ENCODE data around the gene B4GAT1. TPM values are rescaled to one million over a fixed set of nuclear protein-coding genes. Genes with fewer than 3 reads are reported as not detected.
"Not testable (repeated sequence)": the region's sequence is repeated elsewhere in the genome, so short reads cannot be mapped to it uniquely, and the experiment has no call there.

B4GAT1 gene
- total RNA-seq, 6 donors from 2014 or later, result 15.7 to 48.9 (median 27.4) TPM

DNA sequence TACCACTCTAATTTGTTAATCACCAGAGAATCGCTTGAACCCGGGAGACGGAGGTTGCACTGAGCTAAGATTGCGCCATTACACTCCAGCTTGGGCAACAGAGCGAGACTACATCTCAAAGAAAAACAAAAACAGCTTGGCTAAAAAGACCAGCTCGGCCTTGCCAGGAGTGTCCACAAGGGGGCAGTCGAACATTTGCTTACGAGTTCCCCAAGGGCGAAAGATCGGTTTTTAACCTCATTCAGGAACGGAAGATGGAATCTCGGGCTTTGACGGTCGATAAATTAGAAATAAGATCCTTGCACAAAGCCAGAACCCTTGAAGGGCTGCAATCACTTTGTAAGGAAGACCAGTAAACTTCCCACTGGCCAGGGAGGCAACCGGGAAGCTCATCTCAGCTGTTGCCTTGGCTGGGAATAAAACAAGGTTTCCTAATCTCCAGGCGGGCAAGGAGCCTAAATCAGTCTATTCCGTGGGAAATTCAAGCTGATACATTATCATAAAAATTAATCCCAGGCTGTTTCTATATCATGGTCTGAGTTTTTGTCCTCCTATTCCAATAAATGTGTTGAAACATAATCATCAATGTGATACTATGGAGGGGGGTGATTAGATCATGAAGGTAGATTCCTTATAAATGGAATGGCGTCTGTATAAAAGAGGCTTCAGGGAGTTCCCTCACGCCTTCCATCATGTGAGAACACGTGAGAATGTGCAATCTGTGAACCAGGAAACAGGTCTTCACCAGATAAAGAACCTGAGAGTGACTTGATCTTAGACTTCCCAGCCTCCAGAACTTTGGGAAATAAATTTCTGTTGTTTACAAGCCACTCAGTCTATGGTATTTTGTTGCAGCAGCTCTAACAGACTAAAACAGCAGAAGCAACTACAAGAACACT lies 39.0 kb upstream of the B4GAT1 start:
- TF ChIP-seq, protein P1, sequence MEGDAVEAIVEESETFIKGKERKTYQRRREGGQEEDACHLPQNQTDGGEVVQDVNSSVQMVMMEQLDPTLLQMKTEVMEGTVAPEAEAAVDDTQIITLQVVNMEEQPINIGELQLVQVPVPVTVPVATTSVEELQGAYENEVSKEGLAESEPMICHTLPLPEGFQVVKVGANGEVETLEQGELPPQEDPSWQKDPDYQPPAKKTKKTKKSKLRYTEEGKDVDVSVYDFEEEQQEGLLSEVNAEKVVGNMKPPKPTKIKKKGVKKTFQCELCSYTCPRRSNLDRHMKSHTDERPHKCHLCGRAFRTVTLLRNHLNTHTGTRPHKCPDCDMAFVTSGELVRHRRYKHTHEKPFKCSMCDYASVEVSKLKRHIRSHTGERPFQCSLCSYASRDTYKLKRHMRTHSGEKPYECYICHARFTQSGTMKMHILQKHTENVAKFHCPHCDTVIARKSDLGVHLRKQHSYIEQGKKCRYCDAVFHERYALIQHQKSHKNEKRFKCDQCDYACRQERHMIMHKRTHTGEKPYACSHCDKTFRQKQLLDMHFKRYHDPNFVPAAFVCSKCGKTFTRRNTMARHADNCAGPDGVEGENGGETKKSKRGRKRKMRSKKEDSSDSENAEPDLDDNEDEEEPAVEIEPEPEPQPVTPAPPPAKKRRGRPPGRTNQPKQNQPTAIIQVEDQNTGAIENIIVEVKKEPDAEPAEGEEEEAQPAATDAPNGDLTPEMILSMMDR (IDR thresholded peaks at IDR 0.05), result peak; percentile 78 to 88 (median 80)
- TF ChIP-seq POLR2AphosphoS5 (IDR thresholded peaks at IDR 0.05), result no peak
- ATAC-seq (ENCODE audit: low FRiP score in 2 of 2) (peak; percentile 84 to 87), DNase-seq (peak in 1 of 2 donors; percentile 86)
- 6 to 8% methylated on average over 20 of the region's 20 CpGs for WGBS, 2 donors
- Histone ChIP-seq H3K27me3 (peaks cover 0 to 2% (median 0%) of the 10 kb centered on the region in 4 donors), H3K4me1 (peaks cover 3 to 12% (median 6%) of the 10 kb centered on the region in 4 donors), H3K4me3 (peak overlapping the region in 3 of 4 donors; percentile 5 to 35 (median 17)), H3K9me3 (no peaks in the 10 kb centered on the region), H3K27ac (peak overlapping the region in 1 of 4 donors; percentile 8), H3K36me3 (no peaks in the 10 kb centered on the region)

DNA sequence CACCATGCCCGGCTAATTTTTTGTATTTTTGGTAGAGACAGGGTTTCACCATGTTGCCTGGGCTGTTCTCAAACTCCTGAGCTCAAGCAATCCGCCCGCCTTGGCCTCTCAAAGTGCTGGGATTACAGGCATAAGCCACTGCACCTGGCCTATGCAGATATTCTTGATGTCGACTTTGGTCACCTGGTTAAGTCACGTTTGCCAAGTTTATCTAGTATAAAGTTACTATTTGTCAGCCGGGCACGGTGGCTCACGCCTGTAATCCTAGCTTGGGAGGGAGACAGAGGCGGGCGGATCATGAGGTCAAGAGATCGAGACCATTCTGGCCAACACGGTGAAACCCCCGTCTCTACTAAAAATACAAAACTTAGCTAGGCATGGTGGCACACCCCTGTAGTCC lies 36.9 kb upstream of the B4GAT1 start:
- WGBS, 2 donors, result 81 to 87% methylated on average over 13 of the region's 13 CpGs
- H3K9me3 ChIP-seq; H3K27ac ChIP-seq; ATAC-seq (ENCODE audit: low FRiP score in 2 of 2); H3K27me3 ChIP-seq; DNase-seq; H3K36me3 ChIP-seq; H3K4me3 ChIP-seq: not testable (repeated sequence)
- H3K4me1 ChIP-seq, result peaks cover 3 to 12% (median 6%) of the 10 kb centered on the region in 4 donors

DNA sequence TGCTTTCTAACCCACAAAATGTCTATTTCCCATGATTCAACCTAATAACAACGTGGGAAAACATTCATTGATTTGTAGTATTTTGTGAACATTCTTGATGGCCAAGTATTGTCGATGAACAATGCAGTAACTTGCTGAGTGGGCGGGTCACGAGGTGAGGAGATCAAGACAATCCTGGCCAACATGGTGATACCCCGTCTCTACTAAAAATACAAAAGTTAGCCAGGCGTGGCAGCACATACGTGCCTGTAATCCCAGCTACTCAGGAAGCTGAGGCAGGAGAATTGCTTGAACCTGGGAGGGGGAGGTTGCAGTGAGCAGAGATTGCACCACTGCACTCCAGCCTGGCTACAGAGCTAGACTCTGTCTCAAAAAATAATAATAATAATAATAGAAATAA lies 32.8 kb upstream of the B4GAT1 start:
- not testable (repeated sequence) for ATAC-seq (ENCODE audit: low FRiP score in 2 of 2); H3K27me3 ChIP-seq; H3K9me3 ChIP-seq; DNase-seq; H3K4me3 ChIP-seq; H3K27ac ChIP-seq; H3K36me3 ChIP-seq; H3K4me1 ChIP-seq
- 28% methylated on average over 7 of the region's 7 CpGs for WGBS, 2 donors

DNA sequence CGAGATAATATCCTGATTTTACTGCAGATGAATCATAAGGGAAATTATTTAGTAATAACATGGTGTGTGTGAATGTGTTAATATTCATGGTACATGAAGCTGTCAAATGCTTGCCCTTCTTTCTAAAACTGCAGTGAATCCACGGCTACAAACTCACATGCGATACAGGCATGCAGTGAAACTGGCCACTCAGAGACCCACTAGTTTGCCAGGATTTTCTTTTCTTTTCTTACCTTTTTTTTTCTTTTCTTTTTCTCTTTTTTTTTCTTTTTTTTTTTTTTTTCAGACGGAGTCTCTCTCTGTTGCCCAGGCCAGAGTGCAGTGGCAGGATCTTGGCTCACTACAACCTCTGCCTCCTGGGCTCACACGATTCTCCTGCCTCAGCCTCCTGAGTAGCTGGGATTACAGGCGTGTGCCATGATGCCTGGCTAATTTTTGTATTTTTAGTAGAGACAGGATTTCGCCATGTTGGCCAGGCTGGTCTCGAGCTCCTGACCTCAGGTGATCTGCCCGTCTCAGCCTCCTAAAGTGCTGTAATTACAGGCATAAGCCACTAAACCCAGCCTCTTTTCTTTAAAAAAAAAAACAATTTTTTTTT lies 26.4 kb upstream of the B4GAT1 start:
- H3K27ac ChIP-seq; ATAC-seq (ENCODE audit: low FRiP score in 2 of 2); H3K9me3 ChIP-seq; DNase-seq; H3K4me3 ChIP-seq; H3K36me3 ChIP-seq: not testable (repeated sequence)
- Histone ChIP-seq H3K4me1 (peaks cover 4 to 31% (median 20%) of the 10 kb centered on the region in 4 donors), H3K27me3 (peaks cover 0 to 14% (median 0%) of the 10 kb centered on the region in 4 donors)
- 83 to 84% methylated on average over 9 of the region's 9 CpGs for WGBS, 2 donors

DNA sequence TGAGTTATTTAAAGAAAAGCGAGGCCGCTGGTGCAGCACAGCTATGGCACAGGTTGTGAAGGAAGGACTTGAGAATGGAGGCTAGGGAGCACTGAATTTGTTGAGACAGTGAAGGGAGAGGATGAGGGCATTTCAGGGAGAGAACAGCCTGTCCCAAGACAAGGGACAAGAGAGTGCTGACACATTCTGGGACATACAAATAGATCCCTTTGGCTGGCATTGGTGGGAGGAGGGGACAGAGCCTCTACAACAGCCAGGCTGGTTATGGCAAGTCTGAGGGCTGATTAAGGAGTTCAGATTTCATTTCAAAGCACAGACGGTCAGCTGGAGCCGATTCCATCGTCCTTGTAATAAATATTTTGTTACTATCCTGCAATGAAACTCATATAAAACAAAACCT lies 25.8 kb upstream of the B4GAT1 start:
- no peak for TF ChIP-seq POLR2AphosphoS5 (IDR thresholded peaks at IDR 0.05)
- no peak for TF ChIP-seq POLR2A (IDR thresholded peaks at IDR 0.05)
- TF ChIP-seq, protein P1 (IDR thresholded peaks at IDR 0.05), result no peak
- no peak for TF ChIP-seq EP300 (IDR thresholded peaks at IDR 0.05)
- DNase-seq (no peak), ATAC-seq (ENCODE audit: low FRiP score in 2 of 2) (no peak)
- WGBS, 2 donors, result 64 to 71% methylated on average over 5 of the region's 5 CpGs
- H3K36me3 ChIP-seq, result peaks cover 0 to 4% (median 2%) of the 10 kb centered on the region in 4 donors
- peaks cover 0 to 14% (median 0%) of the 10 kb centered on the region in 4 donors for H3K27me3 ChIP-seq
- no peak overlapping the region for H3K27ac ChIP-seq
- H3K4me1 ChIP-seq, result peaks cover 4 to 31% (median 20%) of the 10 kb centered on the region in 4 donors
- no peaks in the 10 kb centered on the region for H3K9me3 ChIP-seq
- no peak overlapping the region for H3K4me3 ChIP-seq

DNA sequence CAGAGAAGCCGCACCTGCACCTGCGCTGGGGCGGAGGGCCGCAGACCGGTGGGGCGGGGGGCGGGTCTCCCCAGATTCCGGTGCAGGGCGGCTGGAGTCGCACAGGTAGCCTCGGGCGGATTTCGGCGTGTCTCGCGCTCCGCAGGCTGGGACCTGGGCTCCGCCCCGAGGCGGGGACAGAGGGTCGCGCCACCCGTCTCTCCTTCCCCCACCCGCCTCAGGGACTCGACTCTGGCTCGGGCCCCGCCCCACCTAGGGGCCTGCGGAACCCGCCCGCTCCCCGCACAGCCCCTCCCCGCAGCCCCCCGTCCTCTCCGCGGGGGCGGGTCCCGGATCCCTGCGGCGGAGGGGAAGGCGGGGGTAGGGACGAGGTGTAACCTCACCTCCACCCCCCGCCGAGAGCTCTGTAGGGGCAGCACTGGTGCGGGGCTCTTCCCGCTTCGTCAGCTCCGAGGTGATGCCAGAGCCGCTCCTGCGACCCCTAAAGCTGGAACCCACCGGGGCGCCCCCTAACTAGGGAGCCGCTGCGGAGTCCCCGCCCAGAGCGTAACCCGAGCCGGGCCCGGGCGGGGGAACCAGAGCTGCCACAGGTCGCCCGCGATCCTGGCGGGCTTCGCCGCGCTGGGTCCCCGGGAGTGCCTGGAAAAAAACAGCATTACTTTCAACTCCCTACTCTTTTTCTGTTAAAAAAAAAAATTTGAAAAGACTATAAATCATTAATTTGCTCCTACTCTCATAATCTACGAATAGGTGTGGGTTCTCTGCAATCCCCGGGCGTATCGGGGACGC lies 24.4 kb upstream of the B4GAT1 start, which contains the start of gene SLC29A2:
SLC29A2 (minus strand) TSS at position 134 of the 789 bp plus-strand sequence. CDS start 169 bp downstream, outside the sequence.
- TF ChIP-seq POLR2A (IDR thresholded peaks at IDR 0.05) (peak in 1 of 4 donors; percentile 59), POLR2AphosphoS5 (IDR thresholded peaks at IDR 0.05) (peak in 1 of 2 donors; percentile 12), EP300 (IDR thresholded peaks at IDR 0.05) (no peak)
- TF ChIP-seq, protein P1 (IDR thresholded peaks at IDR 0.05), result no peak
- peak; percentile 84 to 92 for ATAC-seq (ENCODE audit: low FRiP score in 2 of 2)
- Histone ChIP-seq H3K36me3 (peaks cover 0 to 4% (median 2%) of the 10 kb centered on the region in 4 donors), H3K9me3 (no peaks in the 10 kb centered on the region), H3K27me3 (peaks cover 0 to 14% (median 0%) of the 10 kb centered on the region in 4 donors), H3K4me3 (peak within 1 kb of the TSS; percentile 68 to 85 (median 80)), H3K27ac (peak within 1 kb of the TSS; percentile 79 to 87 (median 83)), H3K4me1 (peaks cover 4 to 31% (median 20%) of the 10 kb centered on the region in 4 donors)
- 0 to 1% methylated on average over 28 to 35 of the region's 72 CpGs for WGBS, 2 donors
- DNase-seq, result peak; percentile 92 to 95

All from upper lobe of left lung (tissue), 6 donors.